Measurements from ENCODE around the gene KLHL1.

GRCh38 chr13:70090036-70090723 is 18.1 kb downstream of the KLHL1 start:
- TF ChIP-seq EZH2 (IDR thresholded peaks at IDR 0.05; ENCODE audit: insufficient read depth, poor library complexity, severe bottlenecking) (no peak), EZH2phosphoT487 (IDR thresholded peaks at IDR 0.05; ENCODE audit: insufficient read depth, low read depth) (no peak)

All from GM23248 (cell line).